ENCODE measurements around the gene PTPRD.
"Not testable (repeated sequence)": the region's sequence is repeated elsewhere in the genome, so short reads cannot be mapped to it uniquely, and the experiment has no call there.

PTPRD gene

DNA sequence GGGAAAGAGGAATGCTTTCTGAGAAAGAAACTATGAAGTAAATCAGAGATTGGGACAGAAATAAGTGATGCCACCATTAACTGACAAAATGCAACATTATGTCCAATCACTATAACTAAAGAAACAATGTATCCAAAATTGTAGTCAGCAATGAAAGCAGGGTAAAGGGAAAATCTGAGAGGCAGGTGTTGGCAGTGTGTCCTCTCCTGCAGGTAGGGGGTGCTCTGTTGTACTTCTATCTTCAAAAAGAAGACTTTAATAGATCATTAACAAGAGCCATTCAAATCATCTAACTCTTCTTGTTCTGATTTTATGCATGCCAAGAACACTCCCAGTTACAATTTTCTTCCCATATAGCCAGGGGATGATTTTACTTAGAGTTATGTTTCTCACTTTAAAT is 1275.7 kb downstream of the PTPRD start:
- DNase-seq (ENCODE audit: low read depth), result no peak
- TF ChIP-seq, protein P1, sequence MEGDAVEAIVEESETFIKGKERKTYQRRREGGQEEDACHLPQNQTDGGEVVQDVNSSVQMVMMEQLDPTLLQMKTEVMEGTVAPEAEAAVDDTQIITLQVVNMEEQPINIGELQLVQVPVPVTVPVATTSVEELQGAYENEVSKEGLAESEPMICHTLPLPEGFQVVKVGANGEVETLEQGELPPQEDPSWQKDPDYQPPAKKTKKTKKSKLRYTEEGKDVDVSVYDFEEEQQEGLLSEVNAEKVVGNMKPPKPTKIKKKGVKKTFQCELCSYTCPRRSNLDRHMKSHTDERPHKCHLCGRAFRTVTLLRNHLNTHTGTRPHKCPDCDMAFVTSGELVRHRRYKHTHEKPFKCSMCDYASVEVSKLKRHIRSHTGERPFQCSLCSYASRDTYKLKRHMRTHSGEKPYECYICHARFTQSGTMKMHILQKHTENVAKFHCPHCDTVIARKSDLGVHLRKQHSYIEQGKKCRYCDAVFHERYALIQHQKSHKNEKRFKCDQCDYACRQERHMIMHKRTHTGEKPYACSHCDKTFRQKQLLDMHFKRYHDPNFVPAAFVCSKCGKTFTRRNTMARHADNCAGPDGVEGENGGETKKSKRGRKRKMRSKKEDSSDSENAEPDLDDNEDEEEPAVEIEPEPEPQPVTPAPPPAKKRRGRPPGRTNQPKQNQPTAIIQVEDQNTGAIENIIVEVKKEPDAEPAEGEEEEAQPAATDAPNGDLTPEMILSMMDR (IDR thresholded peaks at IDR 0.05; ENCODE audit: control insufficient read depth, insufficient read depth, low read depth, low read length, missing control alignments), result no peak
- no peak overlapping the region for H3K4me3 ChIP-seq (ENCODE audit: control insufficient read depth, low read depth, low read length)

DNA sequence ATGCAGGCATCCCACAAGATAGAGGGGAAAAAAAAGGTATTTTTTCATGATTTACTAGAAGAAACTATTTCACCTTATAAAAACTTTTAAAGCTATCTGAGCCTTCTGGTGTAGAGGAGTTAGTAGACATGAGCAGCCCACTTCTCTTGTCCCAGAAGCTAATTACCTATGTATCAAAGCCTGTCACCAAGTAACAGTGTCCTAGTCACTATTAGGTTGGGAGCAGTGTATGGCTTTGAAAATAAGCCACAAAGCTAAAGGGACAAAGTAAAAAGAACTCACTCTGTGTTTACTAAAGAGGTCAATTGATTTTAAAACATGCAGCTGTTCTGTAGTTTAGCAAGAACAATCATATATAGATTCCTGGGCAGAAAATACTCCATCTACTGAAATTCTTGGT is 1286.1 kb downstream of the PTPRD start:
- DNase-seq (ENCODE audit: low read depth), result no peak
- TF ChIP-seq, protein P1 (IDR thresholded peaks at IDR 0.05; ENCODE audit: control insufficient read depth, insufficient read depth, low read depth, low read length, missing control alignments), result no peak
- H3K4me3 ChIP-seq (ENCODE audit: control insufficient read depth, low read depth, low read length), result no peak overlapping the region

DNA sequence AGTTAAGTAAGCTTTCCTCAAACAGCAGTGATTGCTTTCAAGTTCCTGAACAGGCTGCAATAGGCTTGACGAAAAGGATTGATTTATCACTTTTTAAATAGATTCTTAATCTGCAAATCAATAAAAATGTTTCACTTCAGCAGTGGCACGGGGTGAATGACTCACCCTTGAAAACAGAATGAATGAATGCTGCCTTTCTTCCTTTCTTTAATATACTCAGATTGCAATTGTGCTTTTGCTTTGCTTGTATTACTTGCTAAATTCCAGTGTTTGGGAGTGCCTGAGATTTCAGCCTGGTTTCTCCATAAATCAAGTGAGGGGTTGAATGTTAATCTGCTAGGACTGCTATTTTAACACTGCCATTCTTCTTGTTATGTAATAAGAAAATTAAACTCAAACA is 1293.8 kb downstream of the PTPRD start:
- TF ChIP-seq, protein P1 (IDR thresholded peaks at IDR 0.05; ENCODE audit: control insufficient read depth, insufficient read depth, low read depth, low read length, missing control alignments), result no peak
- no peak for DNase-seq (ENCODE audit: low read depth)
- no peak overlapping the region for H3K4me3 ChIP-seq (ENCODE audit: control insufficient read depth, low read depth, low read length)

DNA sequence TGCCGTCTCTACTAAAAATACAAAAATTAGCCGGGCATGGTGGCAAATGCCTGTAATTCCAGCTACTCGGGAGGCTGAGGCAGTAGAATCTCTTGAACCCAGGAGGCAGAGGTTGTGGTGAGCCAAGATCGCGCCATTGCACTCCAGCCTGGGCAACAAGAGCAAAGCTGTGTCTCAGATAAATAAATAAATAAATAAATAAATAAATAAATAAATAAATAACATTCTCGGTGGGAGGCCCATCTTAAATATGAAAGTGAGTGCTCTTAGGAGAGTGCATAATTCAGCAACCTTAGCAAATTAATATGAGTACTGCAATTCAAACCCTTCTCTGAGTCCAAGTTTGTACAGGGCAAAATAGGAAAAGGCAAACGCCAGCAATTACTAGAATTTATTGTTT is 1302.1 kb downstream of the PTPRD start:
- H3K4me3 ChIP-seq (ENCODE audit: control insufficient read depth, low read depth, low read length); DNase-seq (ENCODE audit: low read depth): not testable (repeated sequence)

DNA sequence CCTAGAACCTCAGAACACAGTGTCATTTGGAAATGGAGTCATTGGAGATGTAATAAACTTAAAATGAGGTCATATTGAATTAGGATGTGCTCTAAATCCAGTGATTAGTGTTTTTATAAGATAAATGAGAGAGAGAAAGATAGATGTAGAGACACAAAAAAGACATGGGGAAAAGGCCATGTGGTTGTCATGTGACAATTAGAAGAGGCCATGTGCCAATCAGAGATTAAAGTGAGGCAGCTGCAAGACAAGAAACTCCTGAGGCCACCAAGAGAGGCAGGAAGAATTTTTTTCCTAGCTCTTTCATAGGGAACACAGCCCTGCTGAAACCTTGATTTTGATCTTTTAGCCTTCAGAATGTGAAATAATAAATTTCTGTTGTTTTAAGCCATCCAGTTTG is 1307.2 kb downstream of the PTPRD start:
- DNase-seq (ENCODE audit: low read depth), result no peak
- no peak overlapping the region for H3K4me3 ChIP-seq (ENCODE audit: control insufficient read depth, low read depth, low read length)
- TF ChIP-seq, protein P1 (IDR thresholded peaks at IDR 0.05; ENCODE audit: control insufficient read depth, insufficient read depth, low read depth, low read length, missing control alignments), result no peak

DNA sequence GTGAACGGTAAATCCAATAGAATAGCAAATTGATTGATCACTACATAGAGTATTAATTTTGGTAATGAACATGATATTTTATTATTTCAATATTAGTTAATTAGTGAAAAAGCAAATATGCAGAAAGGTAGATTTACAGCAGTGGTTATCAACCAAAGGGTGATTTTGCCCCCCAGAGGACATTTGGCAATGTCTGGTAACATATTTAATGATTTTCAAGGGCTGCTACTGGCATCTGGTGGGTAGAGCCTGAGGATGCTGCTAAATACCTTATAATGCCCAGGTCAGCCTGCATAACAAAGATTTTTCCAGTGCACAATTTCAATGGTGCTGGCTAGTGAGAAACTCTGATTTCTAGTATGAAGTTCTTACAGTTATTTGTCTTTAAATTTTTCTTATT is 1313.7 kb downstream of the PTPRD start:
- TF ChIP-seq, protein P1 (IDR thresholded peaks at IDR 0.05; ENCODE audit: control insufficient read depth, insufficient read depth, low read depth, low read length, missing control alignments), result no peak
- H3K4me3 ChIP-seq (ENCODE audit: control insufficient read depth, low read depth, low read length), result no peak overlapping the region
- no peak for DNase-seq (ENCODE audit: low read depth)

DNA sequence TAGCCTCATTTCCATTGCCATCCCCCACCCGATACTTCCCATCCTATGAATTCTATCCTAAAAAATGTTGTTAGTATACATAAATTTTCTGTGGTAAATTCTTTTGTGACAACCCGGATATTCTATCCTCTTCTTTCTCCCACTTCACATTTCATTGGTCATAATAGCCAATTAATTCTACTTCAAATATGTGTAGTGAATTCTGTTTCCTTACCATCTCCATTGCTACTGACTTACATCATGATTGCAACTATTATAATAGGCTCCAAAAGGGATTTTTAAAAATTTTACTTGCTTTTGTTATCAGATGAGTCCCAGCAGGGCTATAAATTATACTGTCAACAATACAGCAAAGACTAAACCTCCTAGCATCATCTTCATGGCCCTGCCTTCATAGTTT is 1326.8 kb downstream of the PTPRD start:
- H3K4me3 ChIP-seq (ENCODE audit: control insufficient read depth, low read depth, low read length), result no peak overlapping the region
- DNase-seq (ENCODE audit: low read depth), result no peak
- TF ChIP-seq, protein P1 (IDR thresholded peaks at IDR 0.05; ENCODE audit: control insufficient read depth, insufficient read depth, low read depth, low read length, missing control alignments), result no peak
